HepG2 (cell line): ENCODE measurements around the gene ADAM10. TPM values are rescaled to one million over a fixed set of nuclear protein-coding genes. Genes with fewer than 3 reads are reported as not detected.

Experiments used
- ATF7-NPFF ChIP-seq: sonication (generic); formaldehyde crosslinking; IDR thresholded peaks from 2 replicates; pipeline ENCODE4 v1.8.1; 2023; ENCODE audit warnings: mild to moderate bottlenecking, low read depth, missing genetic modification reagents, moderate library complexity
- ATM ChIP-seq: fragments of 450-650 bp; IDR thresholded peaks from 2 replicates; pipeline ENCODE4 v1.7.1; 2017; ENCODE audit warnings: mild to moderate bottlenecking, borderline replicate concordance
- CBX5 ChIP-seq: sonication (generic); formaldehyde crosslinking; IDR thresholded peaks from 2 replicates; pipeline ENCODE4 v1.4.0; 2020; ENCODE audit warnings: missing genetic modification reagents, borderline replicate concordance
- PLRG1 ChIP-seq: fragments of 450-650 bp; conservative IDR thresholded peaks from 2 replicates; pipeline ENCODE4 v1.6.1; 2016
- ZC3H13 ChIP-seq: sonication (generic); formaldehyde crosslinking; IDR thresholded peaks from 2 replicates; pipeline ENCODE4 v1.8.1; 2023; ENCODE audit warnings: mild to moderate bottlenecking, missing genetic modification reagents, moderate library complexity
- ZFAT ChIP-seq: sonication (generic); formaldehyde crosslinking; conservative IDR thresholded peaks from 2 replicates; pipeline ENCODE4 v1.8.1; 2023; ENCODE audit warnings: missing genetic modification reagents, inconsistent platforms
- ZNF138 ChIP-seq: sonication (generic); formaldehyde crosslinking; IDR thresholded peaks from 2 replicates; pipeline ENCODE4 v1.5.0; 2020; ENCODE audit warnings: mild to moderate bottlenecking, low read depth, missing genetic modification reagents
- ZNF317 ChIP-seq: sonication (generic); formaldehyde crosslinking; IDR thresholded peaks from 2 replicates; pipeline ENCODE4 v1.5.0; 2020; ENCODE audit warnings: mild to moderate bottlenecking, missing genetic modification reagents
- ZNF382 ChIP-seq: sonication (generic); formaldehyde crosslinking; IDR thresholded peaks from 2 replicates; pipeline ENCODE4 v1.5.0; 2020; ENCODE audit warnings: missing genetic modification reagents, mild to moderate bottlenecking, borderline replicate concordance
- ZNF564 ChIP-seq: sonication (generic); formaldehyde crosslinking; IDR thresholded peaks from 2 replicates; pipeline ENCODE4 v1.8.1; 2023; ENCODE audit warnings: mild to moderate bottlenecking, missing genetic modification reagents
- ZNF567 ChIP-seq: sonication (generic); formaldehyde crosslinking; IDR thresholded peaks from 2 replicates; pipeline ENCODE4 v1.8.1; 2023; ENCODE audit warnings: mild to moderate bottlenecking, missing genetic modification reagents, borderline replicate concordance
- ZNF629 ChIP-seq: sonication (generic); formaldehyde crosslinking; conservative IDR thresholded peaks from 2 replicates; pipeline ENCODE4 v1.5.0; 2020; ENCODE audit warnings: missing genetic modification reagents
- polyA plus RNA-seq, 8 experiments: library from polyadenylated mRNA; depleted of rRNA in 3 of 8; stranded (reverse) in 7 of 8; unstranded in 1 of 8; fragments of >200 nt; fragmentation: Illumina TruSeq in 4 of 8; extraction: Trizol in 4 of 8; gene quantifications; 2 replicates each; pipeline versions ENCODE4 v1.2.1 to v1.2.3, GENCODE V29; 2011 to 2016; ENCODE audit warnings: low read depth in 4 of 8, missing spikeins in 1 of 8, mixed read lengths in 1 of 8; ENCODE audit not compliant: insufficient read depth in 1 of 8
- total RNA-seq, 5 experiments: library from RNA; depleted of rRNA; stranded (reverse); fragments of >200 nt; fragmentation: Illumina TruSeq; extraction: Trizol; gene quantifications; 2 replicates each; pipeline ENCODE4 v1.2.3, GENCODE V29; 2016; ENCODE audit warnings: low read depth in 1 of 5
- TF ChIP-seq, protein P1 (sequence below): sonication (generic); formaldehyde crosslinking; IDR thresholded peaks from 2 replicates; pipeline ENCODE4 v1.4.0; 2020; ENCODE audit warnings: missing genetic modification reagents; ENCODE audit errors: not compliant biosample characterization
- TF ChIP-seq, protein P2 (sequence below): sonication (generic); formaldehyde crosslinking; IDR thresholded peaks from 2 replicates; pipeline ENCODE4 v1.9.0; 2021; ENCODE audit warnings: missing genetic modification reagents, borderline replicate concordance
- TF ChIP-seq, protein P3 (sequence below): sonication (generic); formaldehyde crosslinking; IDR thresholded peaks from 2 replicates; pipeline ENCODE4 v1.5.1; 2020; ENCODE audit warnings: mild to moderate bottlenecking, missing genetic modification reagents, moderate library complexity
- TF ChIP-seq, protein P4 (sequence below): sonication (generic); formaldehyde crosslinking; IDR thresholded peaks from 2 replicates; pipeline ENCODE4 v1.9.0; 2021; ENCODE audit warnings: missing genetic modification reagents, mild to moderate bottlenecking, borderline replicate concordance
- TF ChIP-seq, protein P5 (sequence below): sonication (generic); formaldehyde crosslinking; IDR thresholded peaks from 2 replicates; pipeline ENCODE4 v1.4.0; 2020; ENCODE audit warnings: missing genetic modification reagents

Gene ADAM10
- total and polyA plus RNA-seq, 2 of the 13 experiments (the other 11 are each of a cell fraction or from before 2014, with no cell fraction given), result 92.7 to 125 TPM

DNA sequence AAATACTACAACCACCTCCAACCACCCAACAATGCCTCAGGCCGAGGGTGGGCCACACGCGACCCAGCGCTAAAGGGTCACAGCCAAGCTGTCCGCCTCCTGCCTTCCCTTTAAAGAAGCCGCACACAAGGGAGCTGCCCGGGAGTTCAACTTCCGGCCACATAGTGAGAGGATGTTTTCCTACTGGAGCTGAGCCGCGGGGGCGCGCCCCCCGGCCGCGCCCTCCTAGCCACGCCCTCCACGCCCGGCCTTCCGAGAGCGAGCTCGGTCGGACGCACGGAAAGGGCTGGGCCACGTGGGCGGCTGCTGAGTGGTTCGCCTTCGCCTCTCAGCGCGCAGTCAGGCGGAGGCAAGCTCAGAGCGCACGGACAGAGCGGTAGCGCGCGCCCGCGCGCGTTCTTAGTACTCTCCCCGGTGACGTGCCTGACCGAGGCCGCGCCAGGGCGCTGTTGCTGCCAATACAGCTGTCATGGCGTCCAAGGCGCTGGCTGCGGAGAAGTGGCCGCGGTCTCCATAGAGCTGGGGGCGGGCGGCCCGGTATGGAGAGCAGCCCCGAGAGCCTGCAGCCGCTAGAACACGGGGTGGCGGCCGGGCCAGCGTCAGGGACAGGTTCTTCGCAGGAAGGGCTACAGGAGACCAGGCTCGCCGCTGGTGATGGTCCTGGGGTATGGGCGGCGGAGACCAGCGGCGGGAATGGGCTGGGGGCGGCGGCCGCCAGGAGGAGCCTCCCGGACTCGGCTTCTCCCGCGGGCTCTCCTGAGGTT lies 21.5 kb upstream of the ADAM10 start, which contains the start of gene MINDY2 (continued):
- TF ChIP-seq, protein P1, sequence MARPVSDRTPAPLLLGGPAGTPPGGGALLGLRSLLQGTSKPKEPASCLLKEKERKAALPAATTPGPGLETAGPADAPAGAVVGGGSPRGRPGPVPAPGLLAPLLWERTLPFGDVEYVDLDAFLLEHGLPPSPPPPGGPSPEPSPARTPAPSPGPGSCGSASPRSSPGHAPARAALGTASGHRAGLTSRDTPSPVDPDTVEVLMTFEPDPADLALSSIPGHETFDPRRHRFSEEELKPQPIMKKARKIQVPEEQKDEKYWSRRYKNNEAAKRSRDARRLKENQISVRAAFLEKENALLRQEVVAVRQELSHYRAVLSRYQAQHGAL (CRISPR knock-in tag), result no peak
- TF ChIP-seq ZNF567 (CRISPR knock-in tag) (no peak), ZNF629 (CRISPR knock-in tag) (no peak; the same call in 1 of the 2 replicates), ATF7-NPFF (CRISPR knock-in tag) (peak; percentile 63; the same call in 1 of the 2 replicates), ZNF564 (CRISPR knock-in tag) (peak; percentile 56; the same call in 1 of the 2 replicates), CBX5 (no peak; the same call in 1 of the 2 replicates), PLRG1 (no peak), ATM (no peak), ZC3H13 (CRISPR knock-in tag) (peak; percentile 94), ZNF382 (no peak), ZFAT (CRISPR knock-in tag) (no peak), ZNF317 (CRISPR knock-in tag) (peak; percentile 73), ZNF138 (CRISPR knock-in tag) (peak; percentile 70)
- TF ChIP-seq, protein P2, sequence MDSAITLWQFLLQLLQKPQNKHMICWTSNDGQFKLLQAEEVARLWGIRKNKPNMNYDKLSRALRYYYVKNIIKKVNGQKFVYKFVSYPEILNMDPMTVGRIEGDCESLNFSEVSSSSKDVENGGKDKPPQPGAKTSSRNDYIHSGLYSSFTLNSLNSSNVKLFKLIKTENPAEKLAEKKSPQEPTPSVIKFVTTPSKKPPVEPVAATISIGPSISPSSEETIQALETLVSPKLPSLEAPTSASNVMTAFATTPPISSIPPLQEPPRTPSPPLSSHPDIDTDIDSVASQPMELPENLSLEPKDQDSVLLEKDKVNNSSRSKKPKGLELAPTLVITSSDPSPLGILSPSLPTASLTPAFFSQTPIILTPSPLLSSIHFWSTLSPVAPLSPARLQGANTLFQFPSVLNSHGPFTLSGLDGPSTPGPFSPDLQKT, result no peak
- TF ChIP-seq, protein P3, sequence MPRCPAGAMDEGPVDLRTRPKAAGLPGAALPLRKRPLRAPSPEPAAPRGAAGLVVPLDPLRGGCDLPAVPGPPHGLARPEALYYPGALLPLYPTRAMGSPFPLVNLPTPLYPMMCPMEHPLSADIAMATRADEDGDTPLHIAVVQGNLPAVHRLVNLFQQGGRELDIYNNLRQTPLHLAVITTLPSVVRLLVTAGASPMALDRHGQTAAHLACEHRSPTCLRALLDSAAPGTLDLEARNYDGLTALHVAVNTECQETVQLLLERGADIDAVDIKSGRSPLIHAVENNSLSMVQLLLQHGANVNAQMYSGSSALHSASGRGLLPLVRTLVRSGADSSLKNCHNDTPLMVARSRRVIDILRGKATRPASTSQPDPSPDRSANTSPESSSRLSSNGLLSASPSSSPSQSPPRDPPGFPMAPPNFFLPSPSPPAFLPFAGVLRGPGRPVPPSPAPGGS (CRISPR knock-in tag), result no peak
- TF ChIP-seq, protein P4, sequence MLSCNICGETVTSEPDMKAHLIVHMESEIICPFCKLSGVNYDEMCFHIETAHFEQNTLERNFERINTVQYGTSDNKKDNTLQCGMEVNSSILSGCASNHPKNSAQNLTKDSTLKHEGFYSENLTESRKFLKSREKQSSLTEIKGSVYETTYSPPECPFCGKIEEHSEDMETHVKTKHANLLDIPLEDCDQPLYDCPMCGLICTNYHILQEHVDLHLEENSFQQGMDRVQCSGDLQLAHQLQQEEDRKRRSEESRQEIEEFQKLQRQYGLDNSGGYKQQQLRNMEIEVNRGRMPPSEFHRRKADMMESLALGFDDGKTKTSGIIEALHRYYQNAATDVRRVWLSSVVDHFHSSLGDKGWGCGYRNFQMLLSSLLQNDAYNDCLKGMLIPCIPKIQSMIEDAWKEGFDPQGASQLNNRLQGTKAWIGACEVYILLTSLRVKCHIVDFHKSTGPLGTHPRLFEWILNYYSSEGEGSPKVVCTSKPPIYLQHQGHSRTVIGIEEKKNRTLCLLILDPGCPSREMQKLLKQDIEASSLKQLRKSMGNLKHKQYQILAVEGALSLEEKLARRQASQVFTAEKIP, result no peak
- TF ChIP-seq, protein P5, sequence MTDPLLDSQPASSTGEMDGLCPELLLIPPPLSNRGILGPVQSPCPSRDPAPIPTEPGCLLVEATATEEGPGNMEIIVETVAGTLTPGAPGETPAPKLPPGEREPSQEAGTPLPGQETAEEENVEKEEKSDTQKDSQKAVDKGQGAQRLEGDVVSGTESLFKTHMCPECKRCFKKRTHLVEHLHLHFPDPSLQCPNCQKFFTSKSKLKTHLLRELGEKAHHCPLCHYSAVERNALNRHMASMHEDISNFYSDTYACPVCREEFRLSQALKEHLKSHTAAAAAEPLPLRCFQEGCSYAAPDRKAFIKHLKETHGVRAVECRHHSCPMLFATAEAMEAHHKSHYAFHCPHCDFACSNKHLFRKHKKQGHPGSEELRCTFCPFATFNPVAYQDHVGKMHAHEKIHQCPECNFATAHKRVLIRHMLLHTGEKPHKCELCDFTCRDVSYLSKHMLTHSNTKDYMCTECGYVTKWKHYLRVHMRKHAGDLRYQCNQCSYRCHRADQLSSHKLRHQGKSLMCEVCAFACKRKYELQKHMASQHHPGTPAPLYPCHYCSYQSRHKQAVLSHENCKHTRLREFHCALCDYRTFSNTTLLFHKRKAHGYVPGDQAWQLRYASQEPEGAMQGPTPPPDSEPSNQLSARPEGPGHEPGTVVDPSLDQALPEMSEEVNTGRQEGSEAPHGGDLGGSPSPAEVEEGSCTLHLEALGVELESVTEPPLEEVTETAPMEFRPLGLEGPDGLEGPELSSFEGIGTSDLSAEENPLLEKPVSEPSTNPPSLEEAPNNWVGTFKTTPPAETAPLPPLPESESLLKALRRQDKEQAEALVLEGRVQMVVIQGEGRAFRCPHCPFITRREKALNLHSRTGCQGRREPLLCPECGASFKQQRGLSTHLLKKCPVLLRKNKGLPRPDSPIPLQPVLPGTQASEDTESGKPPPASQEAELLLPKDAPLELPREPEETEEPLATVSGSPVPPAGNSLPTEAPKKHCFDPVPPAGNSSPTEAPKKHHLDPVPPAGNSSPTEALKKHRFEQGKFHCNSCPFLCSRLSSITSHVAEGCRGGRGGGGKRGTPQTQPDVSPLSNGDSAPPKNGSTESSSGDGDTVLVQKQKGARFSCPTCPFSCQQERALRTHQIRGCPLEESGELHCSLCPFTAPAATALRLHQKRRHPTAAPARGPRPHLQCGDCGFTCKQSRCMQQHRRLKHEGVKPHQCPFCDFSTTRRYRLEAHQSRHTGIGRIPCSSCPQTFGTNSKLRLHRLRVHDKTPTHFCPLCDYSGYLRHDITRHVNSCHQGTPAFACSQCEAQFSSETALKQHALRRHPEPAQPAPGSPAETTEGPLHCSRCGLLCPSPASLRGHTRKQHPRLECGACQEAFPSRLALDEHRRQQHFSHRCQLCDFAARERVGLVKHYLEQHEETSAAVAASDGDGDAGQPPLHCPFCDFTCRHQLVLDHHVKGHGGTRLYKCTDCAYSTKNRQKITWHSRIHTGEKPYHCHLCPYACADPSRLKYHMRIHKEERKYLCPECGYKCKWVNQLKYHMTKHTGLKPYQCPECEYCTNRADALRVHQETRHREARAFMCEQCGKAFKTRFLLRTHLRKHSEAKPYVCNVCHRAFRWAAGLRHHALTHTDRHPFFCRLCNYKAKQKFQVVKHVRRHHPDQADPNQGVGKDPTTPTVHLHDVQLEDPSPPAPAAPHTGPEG (CRISPR knock-in tag), result peak; percentile 62
